RPMI7951 (cell line): Measurements from ENCODE around the gene TBPL1. TPM values are rescaled to one million over a fixed set of nuclear protein-coding genes. Genes with fewer than 3 reads are reported as not detected.

Source experiments
- DNase-seq: peaks from one replicate; pipeline ENCODE4 v3.0.0-alpha.2; 2012; ENCODE audit warnings: low read depth
- total RNA-seq: library from RNA; depleted of rRNA; stranded (reverse); fragments of >200 nt; shearing (Covaris generic); gene quantifications from 2 replicates; pipeline ENCODE4 v1.2.3, GENCODE V29; 2014

Gene TBPL1
- total RNA-seq, 1 experiment from 2014 or later, result 54.7 TPM

GRCh38 chr6:133953634-133954415 is 801 bp downstream of the TBPL1 start:
- no peak for DNase-seq

- no peak for DNase-seq
Observed at GRCh38 chr6:133954657-133955576, 1.9 kb downstream of the TBPL1 start.

- no peak for DNase-seq
Observed at GRCh38 chr6:133955582-133956415, 2.8 kb downstream of the TBPL1 start.

- DNase-seq, result no peak
Observed at GRCh38 chr6:133956416-133957049, 3.5 kb downstream of the TBPL1 start.

- no peak for DNase-seq
Observed at GRCh38 chr6:133957227-133957626, 4.2 kb downstream of the TBPL1 start.

GRCh38 chr6:133957780-133958242 is 4.8 kb downstream of the TBPL1 start:
- DNase-seq, result no peak

- no peak for DNase-seq
Observed at GRCh38 chr6:133958791-133959190, 5.8 kb downstream of the TBPL1 start.

GRCh38 chr6:133959667-133960368 is 6.8 kb downstream of the TBPL1 start:
- DNase-seq, result no peak

GRCh38 chr6:133961831-133962230 is 8.8 kb downstream of the TBPL1 start:
- DNase-seq, result no peak

GRCh38 chr6:133964052-133964451 is 11.0 kb downstream of the TBPL1 start:
- DNase-seq, result peak; percentile 58

GRCh38 chr6:133964702-133965101 is 11.7 kb downstream of the TBPL1 start:
- no peak for DNase-seq

- no peak for DNase-seq
Observed at GRCh38 chr6:133965817-133966360, 12.9 kb downstream of the TBPL1 start.

- no peak for DNase-seq
Observed at GRCh38 chr6:133966654-133967329, 13.8 kb downstream of the TBPL1 start.

GRCh38 chr6:133967347-133967746 is 14.3 kb downstream of the TBPL1 start:
- DNase-seq, result no peak

GRCh38 chr6:133967835-133968234 is 14.8 kb downstream of the TBPL1 start:
- DNase-seq, result peak; percentile 63

- no peak for DNase-seq
Observed at GRCh38 chr6:133969285-133969920, 16.4 kb downstream of the TBPL1 start.

GRCh38 chr6:133969921-133970295 is 16.9 kb downstream of the TBPL1 start:
- DNase-seq, result no peak

GRCh38 chr6:133971861-133972260 is 18.8 kb downstream of the TBPL1 start:
- DNase-seq, result no peak

GRCh38 chr6:133972388-133972787 is 19.4 kb downstream of the TBPL1 start:
- DNase-seq, result no peak
